Measurements from ENCODE around the gene CHRNB1. TPM values are rescaled to one million over a fixed set of nuclear protein-coding genes. Genes with fewer than 3 reads are reported as not detected.
"Not testable (repeated sequence)": the region's sequence is repeated elsewhere in the genome, so short reads cannot be mapped to it uniquely, and the experiment has no call there.

CHRNB1 gene
- total RNA-seq, 1 experiment from 2014 or later = 16.6 TPM

DNA sequence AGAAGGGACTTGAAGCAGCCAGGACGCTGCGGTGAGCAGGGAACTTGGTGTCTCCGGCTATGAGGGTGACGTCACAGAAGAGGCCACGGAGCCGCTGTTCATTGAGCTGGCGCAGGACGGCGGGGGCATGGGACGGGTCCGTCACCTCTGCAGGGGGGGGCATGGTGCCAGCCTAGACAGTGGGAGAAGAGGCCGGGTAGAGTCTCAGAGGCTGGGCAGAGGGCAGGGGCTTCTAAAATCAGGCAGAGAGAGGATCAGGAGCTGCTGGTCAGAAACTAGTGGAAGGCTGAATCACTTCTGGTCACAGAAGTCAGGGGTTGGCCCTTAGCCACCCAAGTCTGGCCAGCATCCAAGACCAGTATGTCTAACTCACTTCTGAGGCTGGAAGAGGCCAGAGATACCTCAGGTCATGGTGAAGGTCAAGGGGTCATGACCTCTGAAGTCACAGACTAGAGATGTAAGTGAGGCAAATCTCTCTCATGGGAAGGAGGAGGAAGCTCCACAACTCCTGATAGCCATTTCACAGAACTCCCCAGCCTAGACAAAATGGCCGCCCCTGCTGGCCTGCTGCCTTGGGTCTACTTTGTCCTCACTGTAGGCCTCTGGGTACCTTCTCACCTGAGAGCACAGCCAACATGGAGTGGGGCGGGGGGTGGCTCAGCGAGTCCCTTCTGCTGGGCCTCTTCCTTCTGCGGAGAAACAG lies 21.9 kb downstream of the CHRNB1 start:
- peak; percentile 75 for DNase-seq (ENCODE audit: low read depth)

DNA sequence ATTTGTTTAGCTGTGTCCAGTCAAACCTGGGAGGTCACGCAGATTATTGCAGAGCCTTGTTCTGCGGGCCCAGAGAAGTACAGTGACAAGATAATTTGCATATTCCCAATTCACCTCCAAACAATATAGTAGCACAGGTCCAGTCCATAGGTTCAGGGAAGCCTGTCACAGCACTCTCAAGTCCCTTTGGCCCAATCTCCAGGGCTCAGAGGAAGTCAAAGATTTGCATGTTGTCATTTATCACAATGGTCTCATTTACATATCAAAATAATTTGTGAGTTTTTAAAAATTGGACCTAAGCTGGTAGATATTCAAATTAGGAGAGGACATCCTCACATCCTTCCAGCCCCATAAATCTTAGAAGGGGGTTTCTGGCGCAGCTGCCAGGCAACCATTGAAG lies 22.6 kb downstream of the CHRNB1 start:
- no peak for DNase-seq (ENCODE audit: low read depth)

DNA sequence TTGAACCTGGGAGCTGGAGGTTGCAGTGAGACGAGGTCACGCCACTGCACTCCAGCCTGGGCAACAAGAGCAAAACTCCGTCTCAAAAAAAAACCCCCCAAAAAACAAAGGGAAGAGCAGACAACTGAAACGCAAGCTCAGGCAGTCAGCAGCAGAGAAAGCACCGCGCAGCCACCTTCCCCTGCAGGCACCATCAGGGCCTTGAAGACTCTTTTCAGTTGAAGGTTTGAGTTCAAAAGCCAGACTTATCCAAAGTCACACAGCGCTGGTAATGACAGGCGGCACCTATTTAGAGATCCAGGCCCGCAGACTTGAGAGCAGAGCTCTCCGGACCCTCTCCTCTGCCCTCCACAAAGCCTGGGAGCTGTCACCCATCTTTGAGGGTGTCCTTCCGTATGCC lies 23.4 kb downstream of the CHRNB1 start:
- DNase-seq (ENCODE audit: low read depth) = no peak

DNA sequence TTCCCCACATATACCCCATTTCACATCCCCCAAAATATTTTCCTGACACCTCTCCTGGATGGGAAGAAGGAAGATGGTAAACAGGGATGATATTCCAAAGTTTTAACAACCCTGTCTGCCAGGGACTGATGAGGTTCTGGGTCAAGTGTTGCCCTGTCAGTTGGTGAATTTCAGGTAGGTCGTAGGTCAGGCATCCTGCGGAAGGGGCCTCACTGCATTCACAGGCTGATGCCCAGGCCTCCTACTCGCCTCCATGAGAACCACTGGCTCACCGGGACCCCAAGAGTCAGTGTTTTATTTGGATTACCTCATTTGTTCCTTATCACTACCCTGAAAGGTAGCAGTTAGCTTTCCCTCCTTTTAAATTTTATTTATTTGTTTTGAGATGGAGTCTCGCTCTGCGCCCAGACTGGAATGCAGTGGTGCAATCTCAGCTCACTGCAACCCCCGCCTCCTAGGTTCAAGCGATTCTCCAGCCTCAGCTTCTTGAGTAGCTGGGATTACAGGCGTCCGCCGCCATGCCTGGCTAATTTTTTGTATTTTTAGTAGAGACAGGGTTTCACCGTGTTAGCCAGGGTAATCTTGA lies 24.0 kb downstream of the CHRNB1 start:
- no peak for DNase-seq (ENCODE audit: low read depth)

DNA sequence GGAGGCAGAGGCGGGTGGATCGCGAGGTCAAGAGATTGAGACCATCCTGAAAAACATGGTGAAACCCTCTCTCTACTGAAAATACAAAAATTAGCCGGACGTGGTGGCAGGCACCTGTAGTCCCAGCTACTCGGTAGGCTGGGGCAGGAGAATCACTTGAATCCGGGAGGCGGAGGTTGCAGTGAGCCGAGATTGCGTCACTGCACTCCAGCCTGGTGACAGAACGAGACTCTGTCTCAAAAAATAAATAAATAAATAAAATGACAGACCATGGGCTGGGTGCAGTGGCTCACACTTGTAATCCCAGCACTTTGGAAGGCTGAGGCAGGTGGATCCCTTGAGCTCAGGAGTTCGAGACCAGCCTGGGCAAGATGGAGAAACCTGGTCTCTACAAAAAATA lies 25.0 kb downstream of the CHRNB1 start:
- DNase-seq (ENCODE audit: low read depth) = not testable (repeated sequence)

DNA sequence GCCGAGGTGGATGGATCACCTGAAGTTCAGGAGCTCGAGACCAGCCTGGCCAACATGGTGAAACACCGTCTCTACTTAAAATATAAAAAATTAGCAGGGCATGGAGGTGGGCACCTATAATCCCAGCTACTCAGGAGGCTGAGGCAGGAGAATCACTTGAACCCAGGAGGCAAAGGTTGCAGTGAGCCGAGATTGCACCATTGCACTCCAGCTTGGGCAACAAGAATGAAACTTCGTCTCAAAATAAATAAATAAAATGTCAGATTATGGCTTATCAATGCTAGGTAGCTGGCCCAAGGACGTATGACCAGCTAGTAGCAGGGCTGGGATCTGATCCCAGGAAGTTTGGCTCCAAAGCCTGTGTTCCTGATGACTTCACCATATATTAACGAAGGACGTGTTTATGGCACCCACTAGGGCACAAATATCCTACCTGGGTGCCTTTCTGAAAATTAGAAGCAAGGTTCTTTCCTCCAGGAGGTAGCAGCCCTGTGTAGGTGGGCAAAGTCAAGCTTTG lies 25.7 kb downstream of the CHRNB1 start:
- not testable (repeated sequence) for DNase-seq (ENCODE audit: low read depth)

DNA sequence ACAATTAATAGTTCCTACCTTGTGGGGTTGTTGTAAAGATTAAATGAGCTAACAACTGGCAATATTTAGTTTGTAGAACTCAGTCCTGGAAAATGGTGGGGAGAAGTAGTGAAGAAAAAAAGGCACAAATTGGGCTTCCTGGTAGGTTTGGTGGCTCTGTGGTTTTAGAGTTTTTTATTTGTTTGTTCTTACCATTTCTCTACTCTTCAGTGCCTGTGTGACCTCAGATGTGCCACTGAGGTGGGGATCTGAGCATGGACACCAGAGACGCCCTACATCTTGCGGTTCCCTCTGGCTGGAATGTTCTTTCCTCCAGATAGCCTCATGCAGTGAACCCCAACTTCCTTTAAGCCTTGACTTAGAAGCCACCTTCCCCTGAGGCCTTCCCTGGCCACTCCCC lies 26.9 kb downstream of the CHRNB1 start:
- no peak for DNase-seq (ENCODE audit: low read depth)

DNA sequence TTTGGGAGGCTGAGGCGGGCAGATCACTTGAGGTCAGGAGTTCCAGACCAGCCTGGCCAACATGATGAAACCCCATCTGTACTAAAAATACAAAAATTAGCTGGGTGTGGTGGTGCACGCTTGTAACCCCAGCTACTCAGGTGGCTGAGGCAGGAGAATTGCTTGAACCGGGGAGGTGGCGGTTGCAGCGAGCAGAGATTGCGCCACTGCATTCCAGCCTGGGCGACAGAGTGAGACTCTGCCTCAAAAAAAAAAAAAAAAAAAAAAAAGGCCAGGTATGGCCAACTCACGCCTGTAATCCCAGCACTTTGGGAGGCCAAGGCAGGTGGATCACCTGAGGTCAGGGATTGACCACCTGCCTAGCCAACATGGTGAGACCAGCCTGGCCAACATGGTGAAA lies 29.9 kb downstream of the CHRNB1 start:
- DNase-seq (ENCODE audit: low read depth) = not testable (repeated sequence)

DNA sequence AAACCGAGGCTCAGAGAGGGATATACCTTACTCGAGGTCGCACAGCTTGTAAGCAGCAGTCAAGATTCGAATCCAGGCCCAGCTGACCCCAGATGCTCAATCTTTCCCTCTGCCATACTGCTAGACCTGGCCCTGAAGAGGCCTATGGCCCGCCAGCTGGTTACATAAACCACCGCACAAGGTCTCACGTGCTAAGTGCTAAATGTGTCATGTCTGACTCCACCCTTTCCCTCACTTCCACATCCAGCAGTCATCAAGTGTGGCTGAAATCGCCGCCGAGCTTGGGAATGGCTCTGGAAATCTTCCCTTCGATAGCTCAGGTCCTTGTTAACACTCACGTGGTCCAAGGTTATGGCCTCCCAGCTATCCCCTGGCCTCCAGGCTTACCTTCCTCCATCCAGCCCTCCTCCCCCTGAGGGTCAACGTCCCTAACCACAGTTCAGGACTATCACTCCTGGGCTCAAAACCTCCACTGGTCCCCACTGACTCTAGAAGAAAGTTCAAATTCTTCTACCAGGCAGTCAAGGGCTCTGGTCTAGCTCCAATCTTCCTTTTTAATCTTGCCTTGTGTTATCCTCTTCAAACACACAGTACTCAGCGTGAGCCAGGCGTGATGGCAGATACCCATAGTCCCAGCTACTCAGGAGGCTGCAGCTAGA lies 31.0 kb downstream of the CHRNB1 start:
- DNase-seq (ENCODE audit: low read depth) = no peak

DNA sequence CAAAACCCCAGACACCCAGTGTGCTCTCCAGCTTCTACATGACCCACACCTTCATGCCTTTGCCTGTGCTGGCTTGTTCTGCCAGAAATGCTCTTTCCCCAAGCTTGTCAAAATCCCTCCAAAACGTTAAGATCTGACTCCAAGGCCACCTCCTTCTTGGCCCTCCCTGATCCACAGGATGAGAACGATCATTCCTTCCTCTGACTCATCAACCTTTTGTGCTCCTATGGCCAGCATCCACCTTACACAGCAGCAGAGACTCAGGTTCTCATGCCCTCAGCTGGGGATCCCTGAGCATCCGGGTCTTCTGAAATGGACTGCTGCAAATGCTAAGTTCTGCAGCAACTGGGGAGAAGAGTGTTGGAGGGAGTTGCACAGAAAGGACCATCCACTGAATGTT lies 31.6 kb downstream of the CHRNB1 start:
- DNase-seq (ENCODE audit: low read depth) = peak; percentile 84

GRCh38 chr17:7476951-7477350 lies 32.1 kb downstream of the CHRNB1 start:
- DNase-seq (ENCODE audit: low read depth) = no peak

DNA sequence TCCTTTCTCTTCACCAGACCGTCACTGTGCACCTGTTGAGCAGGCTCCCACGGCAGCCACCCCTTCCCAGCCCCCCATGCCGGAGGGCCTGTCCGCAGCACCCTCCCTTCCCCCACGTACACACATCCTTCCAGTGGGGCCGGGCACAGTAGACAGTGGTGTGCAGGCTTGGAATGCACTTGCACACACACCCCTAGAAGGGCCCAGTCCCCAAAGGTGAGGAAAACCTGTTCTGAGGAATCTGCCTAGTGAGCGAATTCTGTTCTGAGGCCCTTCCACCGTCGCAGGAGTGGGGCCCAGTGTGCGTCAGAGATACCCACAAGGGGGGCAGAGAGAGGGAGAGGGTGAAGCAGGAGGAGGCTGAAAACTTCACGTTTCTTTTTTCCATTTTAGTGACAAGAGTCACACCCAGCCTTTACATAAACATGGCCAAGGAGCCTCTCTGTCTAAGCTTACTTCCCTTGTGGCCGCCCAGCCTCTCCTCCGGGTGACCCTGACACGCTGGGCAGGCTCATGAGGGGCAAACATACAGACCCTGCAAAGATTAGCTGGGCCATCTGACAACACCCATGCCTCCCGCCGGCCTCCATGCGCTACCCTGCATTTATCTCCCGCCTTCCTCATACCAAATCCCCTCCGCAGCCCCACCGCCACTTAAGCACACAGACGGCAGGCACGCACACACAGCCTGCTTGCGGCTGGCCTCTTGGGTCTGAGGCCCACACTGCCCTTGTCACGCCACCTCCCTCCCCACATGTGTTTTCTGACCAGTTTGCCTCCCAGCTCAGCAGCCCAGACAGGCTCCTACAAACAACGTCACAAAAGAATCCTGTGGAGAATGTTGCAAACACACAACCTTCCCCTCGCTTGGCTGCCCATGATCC lies 32.8 kb downstream of the CHRNB1 start:
- DNase-seq (ENCODE audit: low read depth) = peak; percentile 22

GRCh38 chr17:7478276-7479212 lies 33.7 kb downstream of the CHRNB1 start:
- peak; percentile 25 for DNase-seq (ENCODE audit: low read depth)

DNA sequence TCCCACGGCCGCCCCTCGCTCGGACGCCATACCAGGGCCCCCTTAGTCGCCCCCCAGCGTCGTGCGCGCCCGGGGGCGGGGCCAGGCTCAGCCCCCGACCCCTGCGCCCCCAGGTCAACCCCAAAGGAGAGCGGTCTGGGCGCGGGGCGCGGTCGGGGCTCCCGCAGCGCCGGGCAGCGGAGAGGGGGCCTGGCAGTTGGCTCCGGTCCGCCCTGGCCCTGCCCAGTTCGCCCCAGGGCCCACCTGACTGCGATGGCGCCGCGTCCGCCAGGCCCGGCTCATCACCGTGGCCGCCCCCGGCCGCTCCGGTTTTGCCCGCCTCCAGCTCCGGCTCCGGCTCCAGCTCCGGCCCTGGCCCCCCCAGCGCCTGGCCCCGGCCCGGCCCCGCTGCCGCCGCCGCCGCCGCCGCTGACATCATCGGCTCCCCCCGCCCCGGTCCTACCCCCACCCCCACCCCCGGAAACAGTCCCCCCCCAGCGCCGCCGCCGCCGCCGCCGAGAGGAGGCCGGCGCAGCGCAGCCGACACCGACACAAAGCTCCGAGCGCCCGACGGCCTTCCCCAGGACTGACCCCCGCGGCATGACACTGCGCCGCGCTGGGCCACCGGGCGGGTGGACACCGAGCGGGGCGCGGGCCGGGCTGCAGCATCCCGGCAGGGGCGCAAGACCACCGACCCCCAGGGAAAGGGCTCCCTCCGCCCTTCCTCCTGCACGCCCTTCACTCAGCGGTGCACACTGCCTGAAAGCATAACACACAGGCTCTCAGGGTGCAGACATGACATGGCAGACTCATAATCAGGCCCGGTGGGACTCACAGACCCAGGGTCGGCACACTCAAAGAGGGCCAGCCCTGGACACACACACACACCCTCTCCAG lies 34.6 kb downstream of the CHRNB1 start, which contains the start of gene ZBTB4:
ZBTB4 (minus strand) TSS at position 419 of the 876 bp plus-strand sequence. CDS start 12,830 bp downstream, outside the sequence.
- peak; percentile 37 for DNase-seq (ENCODE audit: low read depth)

- no peak for DNase-seq (ENCODE audit: low read depth)
Observed at GRCh38 chr17:7480089-7480384, 35.2 kb downstream of the CHRNB1 start.

DNA sequence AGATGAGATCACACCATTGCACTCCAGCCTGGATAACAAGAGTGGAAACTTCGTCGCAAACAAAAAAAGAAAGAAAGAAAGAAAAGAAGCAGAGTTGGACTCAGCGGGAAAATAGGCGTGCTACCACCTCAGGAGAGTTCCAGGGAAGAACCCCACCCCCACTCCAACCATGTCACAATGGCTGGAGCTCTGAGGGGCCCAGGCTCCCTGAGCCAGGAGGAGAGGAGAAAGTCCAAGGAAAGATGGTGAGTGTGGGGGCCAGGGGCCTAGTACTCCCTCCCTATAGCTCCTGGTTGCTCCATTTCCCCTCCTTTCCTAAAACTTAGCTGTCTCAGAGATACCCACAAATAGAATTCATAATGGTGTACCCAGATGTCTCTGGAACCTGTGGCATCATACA lies 36.4 kb downstream of the CHRNB1 start, which contains the start of gene SLC35G6:
SLC35G6 (plus strand) TSS at position 172 of the 400 bp plus-strand sequence; CDS start at position 243, 71 bp downstream.
- DNase-seq (ENCODE audit: low read depth) = not testable (repeated sequence)

DNA sequence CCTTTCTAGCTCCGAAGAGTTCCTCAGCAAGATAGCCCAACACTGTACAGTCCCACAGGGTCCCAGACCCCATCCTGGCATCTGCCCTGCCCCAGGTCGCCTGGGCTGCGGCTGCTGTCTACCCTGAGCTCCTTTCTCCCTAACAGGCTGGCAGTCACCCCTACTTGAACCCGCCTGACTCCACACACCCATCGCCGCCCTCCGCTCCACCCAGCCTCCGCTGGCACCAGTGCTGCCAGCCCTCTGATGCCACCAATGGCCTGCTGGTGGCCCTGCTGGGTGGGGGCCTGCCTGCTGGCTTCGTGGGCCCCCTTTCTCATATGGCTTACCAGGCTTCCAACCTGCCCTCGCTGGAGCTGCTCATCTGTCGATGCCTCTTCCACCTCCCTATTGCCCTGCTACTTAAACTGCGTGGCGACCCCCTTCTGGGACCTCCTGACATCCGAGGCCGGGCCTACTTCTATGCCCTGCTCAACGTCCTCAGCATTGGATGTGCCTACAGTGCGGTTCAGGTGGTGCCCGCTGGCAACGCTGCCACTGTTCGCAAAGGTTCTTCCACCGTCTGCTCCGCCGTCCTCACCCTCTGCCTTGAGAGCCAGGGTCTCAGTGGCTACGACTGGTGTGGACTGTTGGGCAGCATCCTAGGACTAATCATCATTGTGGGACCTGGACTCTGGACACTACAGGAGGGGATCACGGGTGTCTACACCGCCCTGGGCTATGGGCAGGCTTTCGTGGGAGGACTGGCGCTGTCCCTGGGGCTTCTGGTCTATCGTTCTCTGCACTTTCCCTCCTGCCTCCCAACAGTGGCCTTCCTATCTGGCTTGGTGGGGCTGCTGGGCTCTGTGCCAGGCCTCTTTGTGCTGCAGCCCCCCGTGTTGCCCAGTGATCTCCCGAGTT lies 37.2 kb downstream of the CHRNB1 start:
- DNase-seq (ENCODE audit: low read depth) = not testable (repeated sequence)

GRCh38 chr17:7482742-7483088 lies 37.9 kb downstream of the CHRNB1 start:
- not testable (repeated sequence) for DNase-seq (ENCODE audit: low read depth)
